Nephron (organoid): ENCODE data around the gene ARHGEF11.

Source experiments
- H3K27ac Mint-ChIP-seq, 3 experiments: 2 replicates each; pipeline ENCODE4 v1.8.0; 2020; ENCODE audit warnings: mixed read lengths in 3 of 3, mild to moderate bottlenecking in 2 of 3, moderate library complexity in 1 of 3
- H3K27me3 Mint-ChIP-seq: 2 replicates; pipeline ENCODE4 v1.8.0; 2021; ENCODE audit warnings: low read depth, mild to moderate bottlenecking, moderate library complexity, mixed read lengths
- H3K36me3 Mint-ChIP-seq: 2 replicates; pipeline ENCODE4 v1.8.0; 2020; ENCODE audit warnings: low read depth, mixed read lengths
- H3K4me1 Mint-ChIP-seq: 2 replicates; pipeline ENCODE4 v1.8.0; 2020; ENCODE audit warnings: mixed read lengths
- H3K4me3 Mint-ChIP-seq, 3 experiments: 2 replicates each; pipeline ENCODE4 v1.8.0; 2020; ENCODE audit warnings: mild to moderate bottlenecking in 3 of 3, mixed read lengths in 3 of 3, moderate library complexity in 2 of 3
- H3K9me3 Mint-ChIP-seq: 2 replicates; pipeline ENCODE4 v1.8.0; 2020; ENCODE audit warnings: mixed read lengths
- TF ChIP-seq, protein P1 (sequence below), 3 experiments: fragments of 200-600 bp; sonication (generic); IDR thresholded peaks; one replicate each; pipeline ENCODE4 v1.5.0; 2021; ENCODE audit warnings: antibody characterized with exemption in 3 of 3; ENCODE audit not compliant: unreplicated experiment in 3 of 3

The ARHGEF11 gene

DNA sequence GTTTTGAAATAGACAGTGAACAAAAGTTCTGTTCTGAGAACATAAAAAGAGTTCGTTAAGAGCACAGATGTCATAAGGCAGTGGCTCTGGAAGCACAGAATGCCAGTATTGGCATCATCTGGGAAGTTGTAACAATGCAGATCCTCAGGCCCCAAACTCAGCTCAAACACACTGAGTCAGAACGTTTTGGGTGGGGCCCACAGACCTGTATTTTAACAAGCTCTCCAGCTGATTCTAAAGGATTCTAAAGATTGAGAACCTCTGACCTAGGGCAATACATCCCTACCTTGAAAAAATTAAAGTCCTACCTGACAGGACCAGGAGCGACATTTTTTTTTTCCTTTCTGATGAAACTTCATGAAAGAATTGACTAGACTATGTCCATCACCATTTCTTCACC, 13.2 kb downstream of the ARHGEF11 start:
- no peaks in the 10 kb centered on the region for H3K27me3 Mint-ChIP-seq
- peaks cover 21% of the 10 kb centered on the region for H3K36me3 Mint-ChIP-seq
- TF ChIP-seq, protein P1, sequence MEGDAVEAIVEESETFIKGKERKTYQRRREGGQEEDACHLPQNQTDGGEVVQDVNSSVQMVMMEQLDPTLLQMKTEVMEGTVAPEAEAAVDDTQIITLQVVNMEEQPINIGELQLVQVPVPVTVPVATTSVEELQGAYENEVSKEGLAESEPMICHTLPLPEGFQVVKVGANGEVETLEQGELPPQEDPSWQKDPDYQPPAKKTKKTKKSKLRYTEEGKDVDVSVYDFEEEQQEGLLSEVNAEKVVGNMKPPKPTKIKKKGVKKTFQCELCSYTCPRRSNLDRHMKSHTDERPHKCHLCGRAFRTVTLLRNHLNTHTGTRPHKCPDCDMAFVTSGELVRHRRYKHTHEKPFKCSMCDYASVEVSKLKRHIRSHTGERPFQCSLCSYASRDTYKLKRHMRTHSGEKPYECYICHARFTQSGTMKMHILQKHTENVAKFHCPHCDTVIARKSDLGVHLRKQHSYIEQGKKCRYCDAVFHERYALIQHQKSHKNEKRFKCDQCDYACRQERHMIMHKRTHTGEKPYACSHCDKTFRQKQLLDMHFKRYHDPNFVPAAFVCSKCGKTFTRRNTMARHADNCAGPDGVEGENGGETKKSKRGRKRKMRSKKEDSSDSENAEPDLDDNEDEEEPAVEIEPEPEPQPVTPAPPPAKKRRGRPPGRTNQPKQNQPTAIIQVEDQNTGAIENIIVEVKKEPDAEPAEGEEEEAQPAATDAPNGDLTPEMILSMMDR (IDR thresholded peaks at IDR 0.05; ENCODE audit: unreplicated experiment in 3 of 3) = no peak
- no peak overlapping the region for H3K4me3 Mint-ChIP-seq
- H3K9me3 Mint-ChIP-seq = no peaks in the 10 kb centered on the region
- H3K27ac Mint-ChIP-seq = no peak overlapping the region
- H3K4me1 Mint-ChIP-seq = peaks cover 7% of the 10 kb centered on the region

DNA sequence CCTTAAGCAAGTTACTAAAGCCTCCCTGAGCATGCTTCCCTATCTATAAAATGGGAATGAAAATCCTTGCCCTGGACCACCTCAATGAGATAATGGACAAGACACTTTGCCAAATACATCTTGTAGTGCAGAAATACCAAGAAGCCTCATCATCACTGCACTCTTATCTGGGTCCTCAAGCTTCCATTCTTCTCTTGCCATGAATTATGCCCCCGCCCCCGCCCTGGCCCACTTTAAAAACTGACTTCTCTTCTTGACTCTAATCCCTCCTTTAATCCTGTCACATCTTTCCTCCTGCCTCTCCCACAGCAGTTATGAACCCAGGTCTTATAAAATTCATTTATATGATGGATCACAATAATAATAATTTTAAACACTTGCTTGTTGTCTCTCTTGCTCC, 14.8 kb downstream of the ARHGEF11 start:
- TF ChIP-seq, protein P1 (IDR thresholded peaks at IDR 0.05; ENCODE audit: unreplicated experiment in 3 of 3) = no peak
- Mint-ChIP-seq H3K9me3 (no peaks in the 10 kb centered on the region), H3K27ac (no peak overlapping the region), H3K36me3 (peaks cover 21% of the 10 kb centered on the region), H3K27me3 (no peaks in the 10 kb centered on the region), H3K4me1 (peaks cover 7% of the 10 kb centered on the region), H3K4me3 (no peak overlapping the region)

DNA sequence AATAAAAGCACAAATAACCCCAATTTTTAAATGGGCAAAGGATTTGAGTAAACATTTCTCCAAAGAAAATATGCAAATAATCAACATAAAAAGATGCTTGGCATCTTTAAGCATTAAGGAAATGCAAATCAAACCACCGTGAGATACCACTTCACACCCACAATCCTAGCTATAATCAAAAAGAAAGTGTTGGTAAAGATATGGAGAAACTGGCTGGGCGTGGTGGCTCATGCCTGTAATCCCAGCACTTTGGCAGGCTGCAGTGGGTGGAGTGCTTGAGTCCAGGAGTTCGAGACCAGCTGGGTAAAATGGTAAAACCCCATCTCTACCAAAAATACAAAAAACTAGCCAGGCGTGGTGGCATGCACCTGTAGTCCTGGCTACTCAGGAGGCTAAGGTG, 16.9 kb downstream of the ARHGEF11 start:
- peaks cover 10% of the 10 kb centered on the region for H3K4me1 Mint-ChIP-seq
- H3K27me3 Mint-ChIP-seq = no peaks in the 10 kb centered on the region
- no peak overlapping the region for H3K27ac Mint-ChIP-seq
- peaks cover 38% of the 10 kb centered on the region for H3K36me3 Mint-ChIP-seq
- no peak overlapping the region for H3K4me3 Mint-ChIP-seq
- H3K9me3 Mint-ChIP-seq = peaks cover 11% of the 10 kb centered on the region
- TF ChIP-seq, protein P1 (IDR thresholded peaks at IDR 0.05; ENCODE audit: unreplicated experiment in 3 of 3) = no peak

DNA sequence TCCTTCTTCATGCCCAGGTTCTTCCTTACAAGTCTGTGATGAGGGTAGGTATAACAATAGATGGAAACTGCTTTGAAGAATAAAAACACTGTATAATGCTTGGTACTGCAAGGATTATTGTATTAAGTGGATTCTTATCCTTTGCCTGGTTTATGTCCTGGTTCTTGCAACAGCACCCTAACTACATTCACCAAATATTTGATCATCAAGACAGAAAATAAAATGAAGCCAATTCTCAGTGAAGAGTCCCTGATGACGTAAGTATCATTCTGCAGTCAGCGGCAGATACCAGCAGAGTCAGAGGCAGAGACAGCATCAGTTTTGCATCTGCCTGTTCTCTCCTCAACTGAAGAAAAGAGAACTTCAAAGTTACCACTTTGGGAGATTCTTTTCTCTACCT, 19.7 kb downstream of the ARHGEF11 start:
- H3K36me3 Mint-ChIP-seq = peaks cover 54% of the 10 kb centered on the region
- TF ChIP-seq, protein P1 (IDR thresholded peaks at IDR 0.05; ENCODE audit: unreplicated experiment in 3 of 3) = no peak
- H3K4me1 Mint-ChIP-seq = peaks cover 5% of the 10 kb centered on the region
- no peak overlapping the region for H3K4me3 Mint-ChIP-seq
- H3K9me3 Mint-ChIP-seq = peaks cover 35% of the 10 kb centered on the region
- H3K27me3 Mint-ChIP-seq = no peaks in the 10 kb centered on the region
- no peak overlapping the region for H3K27ac Mint-ChIP-seq

DNA sequence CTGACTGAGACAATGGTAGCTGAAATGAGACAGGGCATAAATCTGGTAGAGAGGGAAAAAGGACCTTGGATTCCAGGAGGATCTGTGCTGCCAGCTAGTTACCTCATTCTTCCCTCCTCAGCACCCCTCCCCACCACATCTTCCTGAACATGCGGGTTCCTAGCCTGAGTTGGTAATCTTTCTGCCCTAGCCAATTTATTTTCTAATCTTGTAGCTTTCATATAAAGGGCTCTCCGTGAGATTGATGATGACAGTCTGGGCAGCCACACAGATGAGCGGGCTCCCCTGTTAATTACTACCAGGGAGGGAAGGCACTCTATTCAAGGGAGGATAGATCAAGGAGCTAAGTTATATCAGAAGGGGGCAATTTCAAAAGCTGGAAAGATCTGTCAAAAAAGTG, 20.2 kb downstream of the ARHGEF11 start:
- H3K9me3 Mint-ChIP-seq = peaks cover 40% of the 10 kb centered on the region
- TF ChIP-seq, protein P1 (IDR thresholded peaks at IDR 0.05; ENCODE audit: unreplicated experiment in 3 of 3) = no peak
- no peak overlapping the region for H3K27ac Mint-ChIP-seq
- no peaks in the 10 kb centered on the region for H3K27me3 Mint-ChIP-seq
- no peak overlapping the region for H3K4me3 Mint-ChIP-seq
- H3K4me1 Mint-ChIP-seq = peaks cover 5% of the 10 kb centered on the region
- peaks cover 56% of the 10 kb centered on the region for H3K36me3 Mint-ChIP-seq

DNA sequence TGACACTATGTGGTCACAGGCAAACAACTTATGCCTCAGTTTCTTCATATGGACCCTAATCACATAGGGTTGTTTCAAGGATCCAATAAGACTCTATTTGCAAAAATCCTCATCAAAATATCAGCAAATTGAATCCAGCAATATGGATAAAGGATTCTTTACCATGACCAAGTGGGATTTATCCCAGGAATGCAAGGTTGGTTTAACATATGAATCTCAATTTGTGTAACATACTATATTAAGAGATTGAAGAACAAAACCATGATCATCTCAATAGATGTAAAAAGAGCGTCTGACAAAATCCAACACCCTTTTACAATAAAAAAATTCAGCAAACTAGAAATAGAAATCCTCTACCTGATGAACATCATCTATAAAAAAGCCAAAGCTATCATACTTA, 23.9 kb downstream of the ARHGEF11 start:
- Mint-ChIP-seq H3K36me3 (peaks cover 84% of the 10 kb centered on the region), H3K27ac (no peak overlapping the region), H3K27me3 (no peaks in the 10 kb centered on the region), H3K4me1 (peaks cover 5% of the 10 kb centered on the region), H3K9me3 (peaks cover 60% of the 10 kb centered on the region), H3K4me3 (no peak overlapping the region)
- TF ChIP-seq, protein P1 (IDR thresholded peaks at IDR 0.05; ENCODE audit: unreplicated experiment in 3 of 3) = no peak
